A673 (cell line): ENCODE results near the gene SIDT2.

Experiments
- EZH2 ChIP-seq: fragments of 200-600 bp; sonication (generic); IDR thresholded peaks from 2 replicates; pipeline ENCODE4 v1.6.1; 2017; ENCODE audit warnings: borderline replicate concordance, low read depth, mild to moderate bottlenecking, mixed read lengths, antibody characterized with exemption, low read length; ENCODE audit not compliant: poor library complexity, severe bottlenecking
- TF ChIP-seq, protein P1 (sequence below): fragments of 300-800, 200-600 bp; sonication (generic); conservative IDR thresholded peaks from 2 replicates; pipeline ENCODE4 v1.5.1; 2017; ENCODE audit warnings: low read depth, mild to moderate bottlenecking, antibody characterized with exemption, low read length, moderate library complexity, mixed read lengths

DNA sequence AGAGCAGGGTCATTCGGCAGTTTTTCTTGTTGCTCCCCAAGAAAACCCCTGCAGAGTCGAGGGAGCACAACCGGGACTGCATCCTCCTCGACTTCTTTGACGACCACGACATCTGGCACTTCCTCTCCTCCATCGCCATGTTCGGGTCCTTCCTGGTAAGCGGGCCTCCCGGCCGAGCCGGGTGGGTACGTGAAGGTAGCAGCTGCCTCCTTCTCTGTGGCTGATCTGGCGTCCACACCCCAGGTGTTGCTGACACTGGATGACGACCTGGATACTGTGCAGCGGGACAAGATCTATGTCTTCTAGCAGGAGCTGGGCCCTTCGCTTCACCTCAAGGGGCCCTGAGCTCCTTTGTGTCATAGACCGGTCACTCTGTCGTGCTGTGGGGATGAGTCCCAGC is 17.2 kb downstream of the SIDT2 start:
- TF ChIP-seq, protein P1, sequence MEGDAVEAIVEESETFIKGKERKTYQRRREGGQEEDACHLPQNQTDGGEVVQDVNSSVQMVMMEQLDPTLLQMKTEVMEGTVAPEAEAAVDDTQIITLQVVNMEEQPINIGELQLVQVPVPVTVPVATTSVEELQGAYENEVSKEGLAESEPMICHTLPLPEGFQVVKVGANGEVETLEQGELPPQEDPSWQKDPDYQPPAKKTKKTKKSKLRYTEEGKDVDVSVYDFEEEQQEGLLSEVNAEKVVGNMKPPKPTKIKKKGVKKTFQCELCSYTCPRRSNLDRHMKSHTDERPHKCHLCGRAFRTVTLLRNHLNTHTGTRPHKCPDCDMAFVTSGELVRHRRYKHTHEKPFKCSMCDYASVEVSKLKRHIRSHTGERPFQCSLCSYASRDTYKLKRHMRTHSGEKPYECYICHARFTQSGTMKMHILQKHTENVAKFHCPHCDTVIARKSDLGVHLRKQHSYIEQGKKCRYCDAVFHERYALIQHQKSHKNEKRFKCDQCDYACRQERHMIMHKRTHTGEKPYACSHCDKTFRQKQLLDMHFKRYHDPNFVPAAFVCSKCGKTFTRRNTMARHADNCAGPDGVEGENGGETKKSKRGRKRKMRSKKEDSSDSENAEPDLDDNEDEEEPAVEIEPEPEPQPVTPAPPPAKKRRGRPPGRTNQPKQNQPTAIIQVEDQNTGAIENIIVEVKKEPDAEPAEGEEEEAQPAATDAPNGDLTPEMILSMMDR, result no peak
- TF ChIP-seq EZH2, result no peak
